Breast epithelium (tissue), 4 donors: Measurements from ENCODE around the gene EHD4. TPM values are rescaled to one million over a fixed set of nuclear protein-coding genes. Genes with fewer than 3 reads are reported as not detected.
A peak's percentile ranks its signal among the peaks of the same experiment; 100 is the strongest.

Experiments used
- DNase-seq, 2 donors: peaks; one replicate each; pipeline ENCODE4 v3.0.0-alpha.2; 2019; ENCODE audit warnings: low spot score in 2 of 2
- H3K27ac ChIP-seq, 2 donors: fragments of 200-600 bp; sonication (generic) in 1 of 2; one replicate each; pipeline ENCODE4 v1.5.1; 2016 to 2019; ENCODE audit warnings: mild to moderate bottlenecking in 1 of 2
- H3K27me3 ChIP-seq, 2 donors: fragments of 200-600 bp; sonication (generic) in 1 of 2; one replicate each; pipeline versions ENCODE4 v1.5.1 to v1.6.0; 2017 to 2019; ENCODE audit warnings: control low read depth in 1 of 2, mild to moderate bottlenecking in 1 of 2
- H3K36me3 ChIP-seq: fragments of 200-600 bp; one replicate; pipeline ENCODE4 v1.5.1; 2019
- H3K4me1 ChIP-seq, 2 donors: fragments of 200-600 bp; sonication (generic); one replicate each; pipeline ENCODE4 v1.5.1; 2016 to 2019; ENCODE audit warnings: control low read depth in 1 of 2
- H3K4me3 ChIP-seq, 3 donors: fragments of 200-600 bp; sonication (generic); 1 replicate in 2 of 3; 2 replicates in 1 of 3; pipeline ENCODE4 v1.5.1; 2016 to 2019; ENCODE audit warnings: mild to moderate bottlenecking in 3 of 3, moderate library complexity in 2 of 3
- H3K9me3 ChIP-seq, 2 donors: fragments of 200-600 bp; sonication (generic) in 1 of 2; one replicate each; pipeline ENCODE4 v1.5.1; 2016 to 2019; ENCODE audit warnings: control low read depth in 1 of 2
- POLR2A ChIP-seq: fragments of 450-650 bp; IDR thresholded peaks from one replicate; pipeline ENCODE4 v1.6.1; 2016; ENCODE audit warnings: antibody characterized with exemption, mild to moderate bottlenecking, moderate library complexity
- POLR2AphosphoS5 ChIP-seq, 3 donors: sonication (generic); formaldehyde crosslinking; IDR thresholded peaks; one replicate each; pipeline ENCODE4 v1.6.1; 2017; ENCODE audit warnings: antibody characterized with exemption in 3 of 3
- intact Hi-C: fragments of 100-400 bp; cut with DNase I; formaldehyde crosslinking; loops from one replicate; pipeline ENCODE4 v1.15.1; 2023; ENCODE audit warnings: low total_unique reads
- total RNA-seq, 3 donors: library from RNA; depleted of rRNA; stranded (reverse); fragments of >200 nt; gene quantifications; one replicate each; pipeline ENCODE4 v1.1.0, GENCODE V29; 2016
- TF ChIP-seq, protein P1 (sequence below), 3 donors: fragments of 450-650 bp; IDR thresholded peaks; one replicate each; pipeline ENCODE4 v1.5.1; 2016 to 2017; ENCODE audit warnings: antibody characterized with exemption in 3 of 3, mild to moderate bottlenecking in 3 of 3, moderate library complexity in 3 of 3

The EHD4 gene
- total RNA-seq, 3 donors from 2014 or later: 30.2 to 30.5 (median 30.4) TPM

DNA sequence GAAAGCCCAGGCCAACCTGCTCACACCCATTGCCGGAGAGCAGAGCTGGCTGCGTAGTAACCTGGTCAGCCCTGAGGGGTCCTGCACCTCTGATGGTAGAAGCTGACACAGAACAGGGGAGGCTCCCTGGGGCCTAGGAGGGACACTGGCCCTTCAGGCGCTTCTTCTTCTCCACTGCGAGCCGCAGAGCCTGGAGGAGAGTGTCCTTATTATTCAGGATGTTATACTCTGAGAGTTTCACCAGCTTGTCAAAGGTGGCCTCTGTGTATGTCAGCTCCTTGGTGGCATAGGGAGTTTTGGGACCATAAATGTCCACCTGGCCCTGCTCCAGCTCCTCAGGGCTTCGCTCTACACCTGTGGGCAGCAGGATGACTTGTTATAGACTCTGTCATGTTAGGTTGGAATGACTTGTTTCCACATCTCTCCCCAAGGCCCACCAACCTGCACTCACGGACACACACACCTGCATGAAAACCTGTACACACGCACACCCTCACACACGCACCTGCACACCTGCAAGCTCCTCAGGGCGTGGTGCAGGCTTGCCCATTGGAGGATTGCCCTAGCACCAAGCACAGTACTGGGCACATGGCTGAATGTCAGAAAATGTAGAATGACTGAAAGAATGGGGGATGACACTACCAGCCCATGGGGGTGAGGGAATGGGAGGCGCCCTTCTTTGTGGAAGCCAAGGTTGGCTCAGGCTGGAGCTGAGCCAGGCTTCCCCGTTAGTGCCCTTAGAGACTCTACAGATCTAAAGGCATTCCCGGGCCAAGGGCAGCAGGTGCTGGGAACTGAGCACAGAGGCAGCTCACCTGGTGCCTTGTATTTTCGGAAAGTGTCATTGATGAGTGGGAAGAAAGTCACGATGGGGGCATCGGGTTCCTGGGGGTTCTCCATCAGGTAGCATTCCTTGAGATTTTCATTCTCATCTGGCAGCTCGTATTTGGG is 11.5 kb upstream of the EHD4 start:
- DNase-seq: peak in 1 of 2 donors; percentile 14
- H3K4me1 ChIP-seq: no peaks in the 10 kb centered on the region
- H3K27me3 ChIP-seq: no peaks in the 10 kb centered on the region
- no peaks in the 10 kb centered on the region for H3K9me3 ChIP-seq
- H3K36me3 ChIP-seq: no peaks in the 10 kb centered on the region
- intact Hi-C loops: no loop called here
- TF ChIP-seq POLR2AphosphoS5 (IDR thresholded peaks at IDR 0.05) (no peak), POLR2A (no peak)
- TF ChIP-seq, protein P1, sequence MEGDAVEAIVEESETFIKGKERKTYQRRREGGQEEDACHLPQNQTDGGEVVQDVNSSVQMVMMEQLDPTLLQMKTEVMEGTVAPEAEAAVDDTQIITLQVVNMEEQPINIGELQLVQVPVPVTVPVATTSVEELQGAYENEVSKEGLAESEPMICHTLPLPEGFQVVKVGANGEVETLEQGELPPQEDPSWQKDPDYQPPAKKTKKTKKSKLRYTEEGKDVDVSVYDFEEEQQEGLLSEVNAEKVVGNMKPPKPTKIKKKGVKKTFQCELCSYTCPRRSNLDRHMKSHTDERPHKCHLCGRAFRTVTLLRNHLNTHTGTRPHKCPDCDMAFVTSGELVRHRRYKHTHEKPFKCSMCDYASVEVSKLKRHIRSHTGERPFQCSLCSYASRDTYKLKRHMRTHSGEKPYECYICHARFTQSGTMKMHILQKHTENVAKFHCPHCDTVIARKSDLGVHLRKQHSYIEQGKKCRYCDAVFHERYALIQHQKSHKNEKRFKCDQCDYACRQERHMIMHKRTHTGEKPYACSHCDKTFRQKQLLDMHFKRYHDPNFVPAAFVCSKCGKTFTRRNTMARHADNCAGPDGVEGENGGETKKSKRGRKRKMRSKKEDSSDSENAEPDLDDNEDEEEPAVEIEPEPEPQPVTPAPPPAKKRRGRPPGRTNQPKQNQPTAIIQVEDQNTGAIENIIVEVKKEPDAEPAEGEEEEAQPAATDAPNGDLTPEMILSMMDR (IDR thresholded peaks at IDR 0.05): no peak
- H3K27ac ChIP-seq: no peak overlapping the region
- no peak overlapping the region for H3K4me3 ChIP-seq

DNA sequence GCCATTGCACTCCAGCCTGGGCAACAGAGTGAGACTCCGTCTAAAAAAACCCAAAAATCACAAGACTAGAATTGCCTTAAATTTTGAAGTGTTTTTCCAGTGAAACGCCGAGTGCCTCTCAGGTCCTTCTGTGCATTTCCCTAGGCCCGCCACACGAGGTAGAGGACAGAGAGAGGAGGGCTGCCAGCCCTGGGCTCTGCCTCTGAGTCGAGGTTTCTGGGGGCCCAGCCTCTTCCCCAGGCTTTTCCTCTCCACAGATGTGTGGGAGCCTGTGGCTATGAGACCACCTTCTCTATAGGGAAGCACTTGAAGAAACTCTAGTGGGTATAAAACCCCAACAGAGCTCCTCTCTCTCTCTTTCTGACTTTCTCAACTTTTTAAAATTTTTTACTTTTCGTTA is 10.9 kb upstream of the EHD4 start:
- peak in 1 of 2 donors; percentile 12 for DNase-seq
- Histone ChIP-seq H3K27ac (no peak overlapping the region), H3K36me3 (no peaks in the 10 kb centered on the region), H3K4me1 (no peaks in the 10 kb centered on the region), H3K9me3 (no peaks in the 10 kb centered on the region), H3K27me3 (no peaks in the 10 kb centered on the region), H3K4me3 (no peak overlapping the region)
- TF ChIP-seq POLR2AphosphoS5 (IDR thresholded peaks at IDR 0.05): no peak
- TF ChIP-seq, protein P1 (IDR thresholded peaks at IDR 0.05): no peak
- no peak for TF ChIP-seq POLR2A
- intact Hi-C loops: no loop called here

DNA sequence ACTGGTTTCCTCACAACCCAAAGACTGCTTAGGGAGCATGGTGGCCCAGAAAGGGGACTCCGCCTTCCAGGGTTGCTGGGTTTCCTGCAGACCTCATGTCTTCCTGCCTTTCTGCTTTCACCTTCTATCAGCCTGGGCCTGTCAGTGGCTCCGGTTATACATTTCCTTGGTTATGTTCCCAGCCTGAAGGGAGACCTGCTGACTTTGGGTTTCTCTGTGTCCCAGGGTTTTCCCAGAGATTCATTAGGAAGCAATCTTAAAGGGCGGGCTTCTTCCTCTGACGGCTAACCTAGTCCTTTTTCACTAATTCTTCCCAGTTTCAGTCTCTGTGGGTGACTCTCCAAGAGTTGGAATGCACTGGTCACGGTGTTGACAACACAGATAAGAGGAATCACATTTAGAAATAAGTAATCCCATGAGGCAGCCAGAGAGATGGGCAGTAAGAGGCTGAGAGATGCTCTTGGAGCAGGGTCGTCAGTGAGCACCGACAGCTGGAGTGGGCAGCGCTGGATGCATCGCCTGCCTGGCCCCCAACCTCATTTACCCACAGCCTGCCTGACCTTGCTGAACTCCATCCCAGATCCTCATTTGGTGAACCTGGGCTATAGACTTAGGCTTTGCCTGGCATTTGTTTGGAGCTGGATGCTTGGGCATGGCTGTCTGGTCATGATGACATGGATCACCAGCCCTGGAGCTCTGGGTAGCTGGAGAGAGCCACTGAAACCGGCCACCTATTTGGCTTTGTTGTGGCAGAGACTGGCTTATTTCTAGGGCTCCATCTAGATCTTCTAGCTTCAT is 10.0 kb upstream of the EHD4 start:
- DNase-seq: peak in 1 of 2 donors; percentile 6
- no peaks in the 10 kb centered on the region for H3K36me3 ChIP-seq

DNA sequence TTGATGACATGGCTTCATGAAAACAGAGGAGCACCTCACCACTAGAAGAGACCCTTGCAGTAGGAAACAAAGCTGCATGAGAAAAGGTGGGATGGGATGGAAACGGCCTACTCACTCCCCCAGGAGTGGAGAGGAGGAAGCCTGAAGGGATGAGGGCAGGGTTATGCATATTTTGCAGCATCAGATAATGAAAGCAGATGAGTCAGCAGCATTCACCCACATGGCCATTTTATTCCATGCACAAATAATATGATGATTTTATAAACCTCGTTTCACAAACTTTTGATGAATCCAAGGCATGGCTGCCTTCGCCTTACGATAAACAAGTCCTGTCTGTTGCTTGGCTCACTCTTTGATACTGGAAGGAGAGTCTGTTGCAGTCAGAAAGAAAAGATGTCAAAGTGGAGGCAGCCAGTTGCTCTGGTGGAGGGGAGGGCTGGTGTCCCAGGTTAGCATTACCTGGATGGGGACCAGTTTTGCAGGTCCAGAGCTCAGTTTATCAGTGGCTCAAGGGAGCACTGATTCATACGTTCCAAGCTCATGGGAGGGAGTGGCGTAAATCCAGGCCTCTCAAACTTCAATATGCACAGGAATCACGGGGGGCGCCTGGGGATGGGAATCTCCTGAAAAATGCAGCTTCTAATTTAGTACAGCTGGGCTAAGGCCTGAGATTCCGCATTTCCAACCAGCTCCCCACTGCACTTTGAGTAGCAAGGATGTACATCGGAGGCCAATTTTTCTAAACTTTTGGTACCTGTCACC is 9.2 kb upstream of the EHD4 start:
- TF ChIP-seq, protein P1 (IDR thresholded peaks at IDR 0.05): no peak
- TF ChIP-seq POLR2A: no peak
- no peak for TF ChIP-seq POLR2AphosphoS5 (IDR thresholded peaks at IDR 0.05)
- H3K36me3 ChIP-seq: no peaks in the 10 kb centered on the region
- no peaks in the 10 kb centered on the region for H3K4me1 ChIP-seq
- H3K27me3 ChIP-seq: no peaks in the 10 kb centered on the region
- H3K4me3 ChIP-seq: no peak overlapping the region
- DNase-seq: peak in 1 of 2 donors; percentile 10
- no peak overlapping the region for H3K27ac ChIP-seq
- intact Hi-C loops: no loop called here
- H3K9me3 ChIP-seq: no peaks in the 10 kb centered on the region

More for the DNA sequence above, 10.0 kb upstream of the EHD4 start:
- TF ChIP-seq, protein P1 (IDR thresholded peaks at IDR 0.05): no peak
- no peak for TF ChIP-seq POLR2A
- TF ChIP-seq POLR2AphosphoS5 (IDR thresholded peaks at IDR 0.05): no peak
- H3K27me3 ChIP-seq: no peaks in the 10 kb centered on the region
- no peaks in the 10 kb centered on the region for H3K4me1 ChIP-seq
- intact Hi-C loops: no loop called here
- H3K9me3 ChIP-seq: no peaks in the 10 kb centered on the region
- no peak overlapping the region for H3K27ac ChIP-seq
- no peak overlapping the region for H3K4me3 ChIP-seq
